ENCODE data around the gene GTF2F2.
"Not testable (repeated sequence)": the region's sequence is repeated elsewhere in the genome, so short reads cannot be mapped to it uniquely, and the experiment has no call there.

Gene GTF2F2

DNA sequence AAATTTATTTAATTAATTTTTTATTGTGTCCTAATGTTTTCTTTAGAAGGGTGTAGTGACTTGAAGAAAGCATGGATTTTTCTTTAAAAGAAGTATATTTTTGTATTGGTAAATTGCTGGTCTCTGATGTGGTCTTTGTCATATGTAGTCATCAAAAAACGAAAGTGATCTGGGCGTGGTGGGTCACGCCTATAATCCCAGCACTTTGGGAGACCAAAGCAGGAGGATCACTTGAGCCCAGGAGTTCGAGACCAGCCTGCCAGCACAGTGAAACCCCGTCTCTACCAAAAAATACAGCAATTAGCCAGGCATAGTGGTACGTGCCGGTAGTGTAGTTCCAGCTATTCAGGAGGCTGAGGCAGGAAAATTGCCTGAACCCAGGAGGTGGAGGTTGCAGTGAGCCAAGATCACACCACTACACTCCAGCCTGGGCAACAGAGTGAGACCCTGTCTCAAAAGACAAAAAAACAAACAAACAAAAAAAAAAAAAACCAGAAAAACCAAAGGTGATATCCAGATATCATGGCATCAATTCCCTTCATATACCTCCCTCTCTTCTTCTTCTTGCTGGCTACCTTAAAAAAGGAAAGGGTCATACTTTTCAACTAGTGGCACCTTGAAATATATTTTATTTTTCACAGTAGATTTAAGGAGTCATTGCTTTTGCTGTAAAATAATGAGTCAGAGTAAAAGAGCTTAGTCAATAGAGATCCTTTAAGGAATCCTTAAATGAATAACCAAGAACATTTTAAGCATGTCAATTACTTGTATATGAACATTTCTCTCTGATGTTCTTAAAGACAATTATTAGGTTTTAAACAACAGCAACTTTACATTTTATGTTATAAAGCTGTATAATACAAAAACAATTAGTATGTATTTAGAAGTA, 60.6 kb downstream of the GTF2F2 start:
- no peak for DNase-seq

DNA sequence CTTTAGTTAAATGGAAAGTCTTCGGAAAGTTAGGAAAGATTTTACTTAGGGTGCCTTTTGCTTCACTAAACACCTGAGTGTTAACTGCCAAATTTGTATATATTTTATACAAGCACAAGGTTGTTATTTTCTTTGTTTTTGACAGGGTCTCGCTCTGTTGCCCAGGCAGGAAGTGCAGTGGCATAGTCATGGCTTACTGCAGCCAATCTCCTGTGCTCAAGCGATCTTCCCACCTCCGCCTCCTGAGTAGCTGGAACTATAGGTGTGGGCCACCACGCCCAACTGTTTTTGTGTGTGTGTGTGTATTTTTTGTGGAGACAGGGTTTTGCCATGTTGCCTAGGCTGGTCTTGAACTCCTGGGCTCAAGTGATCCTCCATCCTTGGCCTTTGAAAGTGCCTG, 64.4 kb downstream of the GTF2F2 start:
- DNase-seq: no peak

DNA sequence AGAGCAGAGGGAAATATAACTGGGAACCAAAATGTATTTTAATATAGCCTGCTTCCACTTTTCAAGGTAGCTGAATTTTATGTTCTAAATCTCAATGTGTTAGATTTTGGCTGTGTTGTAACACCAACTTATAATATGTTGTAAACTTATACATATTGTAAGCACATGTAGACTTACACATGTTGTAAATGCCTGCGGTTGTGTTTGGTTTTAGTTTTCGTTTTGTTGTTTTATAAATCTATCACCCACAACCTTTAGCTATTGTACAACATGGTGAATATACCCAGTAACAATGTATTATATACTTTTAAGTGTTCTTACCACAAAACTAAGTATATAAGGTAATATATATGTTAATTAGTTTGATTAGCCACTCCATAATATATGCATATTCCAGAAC, 65.0 kb downstream of the GTF2F2 start:
- no peak for DNase-seq

DNA sequence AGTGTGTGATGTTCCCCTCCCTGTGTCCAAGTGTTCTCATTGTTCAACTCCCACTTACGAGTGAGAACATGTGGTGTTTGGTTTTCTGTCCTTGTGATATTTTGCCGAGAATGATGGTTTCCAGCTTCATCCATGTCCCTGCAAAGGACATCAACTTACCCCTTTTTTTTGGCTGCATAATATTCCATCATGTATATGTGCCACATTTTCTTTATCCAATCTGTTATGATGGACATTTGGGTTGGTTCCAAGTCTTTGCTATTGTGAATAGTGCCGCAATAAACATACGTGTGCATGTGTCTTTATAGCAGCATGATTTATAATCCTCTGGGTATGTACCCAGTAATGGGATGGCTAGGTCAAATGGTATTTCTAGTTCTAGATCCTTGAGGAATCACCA, 68.8 kb downstream of the GTF2F2 start:
- DNase-seq: not testable (repeated sequence)

DNA sequence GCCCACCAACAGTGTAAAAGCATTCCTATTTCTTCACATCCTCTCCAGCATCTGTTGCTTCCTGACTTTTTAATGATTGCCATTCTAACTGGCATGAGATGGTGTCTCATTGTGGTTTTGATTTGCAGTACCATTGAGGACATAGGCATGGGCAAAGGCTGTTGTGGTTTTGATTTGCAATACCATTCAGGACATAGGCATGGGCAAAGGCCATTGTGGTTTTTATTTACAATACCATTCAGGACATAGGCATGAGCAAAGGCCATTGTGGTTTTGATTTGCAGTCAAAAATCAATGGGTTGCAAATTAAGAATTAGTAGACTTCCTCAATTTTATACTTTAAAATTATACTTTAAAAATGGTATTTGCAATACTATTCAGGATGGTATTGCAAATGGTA, 69.2 kb downstream of the GTF2F2 start:
- DNase-seq: not testable (repeated sequence)

DNA sequence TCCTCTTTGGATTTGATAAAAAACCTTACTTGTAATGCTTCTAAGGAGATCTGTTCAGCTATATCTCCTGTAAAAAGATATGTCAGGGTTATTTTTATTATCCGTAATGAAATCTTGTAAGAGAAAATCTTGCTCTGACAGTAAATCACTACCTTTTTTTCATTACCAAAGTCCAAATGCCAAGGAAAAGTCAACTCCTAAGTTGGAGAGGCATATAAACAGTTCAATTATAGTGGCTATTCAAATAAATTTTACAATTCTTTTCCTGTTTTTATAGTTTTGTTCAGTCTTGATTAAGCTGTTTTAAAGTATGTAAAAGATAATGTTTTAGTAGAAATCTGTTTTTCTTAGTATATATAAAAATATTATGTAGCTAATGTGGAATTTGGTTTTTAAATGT, 71.6 kb downstream of the GTF2F2 start:
- no peak for DNase-seq

DNA sequence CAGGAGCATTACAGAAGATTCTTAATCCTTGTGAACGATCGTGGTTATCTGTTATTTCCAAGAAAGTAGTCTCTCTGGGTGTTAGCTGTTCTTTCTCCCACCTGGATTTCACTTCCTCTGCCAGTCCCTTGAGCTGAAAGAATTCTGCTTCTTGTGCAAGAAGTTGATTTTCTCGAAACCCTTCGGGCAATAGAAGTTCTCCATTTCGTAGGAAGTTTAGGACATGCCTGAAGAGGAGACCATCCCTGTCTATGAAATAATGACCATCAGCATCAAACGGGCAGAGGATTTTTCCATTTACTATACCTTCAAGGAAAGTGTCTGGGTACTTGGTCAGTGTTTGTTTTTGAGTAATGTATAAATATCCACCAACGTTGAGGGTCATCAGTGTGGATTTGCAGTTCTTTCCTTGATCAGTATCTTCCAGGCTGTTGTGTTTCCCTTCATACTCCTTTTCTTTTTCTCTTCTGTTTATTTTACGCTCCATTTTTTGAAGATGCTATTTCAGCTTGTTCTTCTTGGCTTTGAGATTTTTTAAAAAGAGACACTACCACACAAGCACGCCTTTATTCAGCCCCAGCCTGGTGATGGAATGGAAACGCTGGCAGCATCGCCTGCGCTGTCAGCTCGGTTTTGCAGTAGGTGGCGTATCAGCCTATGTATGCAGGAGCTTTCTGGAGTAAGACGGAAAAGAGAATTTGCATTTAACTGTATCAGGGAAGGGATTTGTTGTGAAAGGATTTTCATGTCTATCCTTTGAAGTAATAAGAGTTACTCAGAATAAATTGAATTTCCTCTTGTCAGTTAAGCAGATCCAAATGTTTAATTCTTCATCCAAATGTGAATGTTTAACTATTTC, 74.0 kb downstream of the GTF2F2 start:
- DNase-seq: peak; percentile 50

DNA sequence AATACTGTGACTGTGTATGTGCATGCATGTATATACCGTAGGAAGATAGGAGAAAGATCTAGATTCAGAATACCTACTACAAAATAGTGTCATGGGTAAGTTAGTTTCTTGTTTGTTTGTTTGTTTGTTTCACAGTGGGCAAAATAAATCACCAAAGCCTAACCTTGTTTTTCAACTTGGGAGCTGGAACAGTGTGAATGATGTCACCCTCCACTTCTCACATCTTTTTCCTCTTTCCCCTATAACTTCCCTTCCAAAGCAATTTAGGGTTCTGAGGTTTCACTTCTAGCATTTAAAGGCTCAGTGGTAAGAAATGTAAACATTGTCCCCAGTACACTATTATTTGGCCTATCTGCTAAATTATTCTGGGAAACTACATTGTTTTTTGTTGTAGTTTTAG, 75.1 kb downstream of the GTF2F2 start:
- DNase-seq: peak; percentile 31

DNA sequence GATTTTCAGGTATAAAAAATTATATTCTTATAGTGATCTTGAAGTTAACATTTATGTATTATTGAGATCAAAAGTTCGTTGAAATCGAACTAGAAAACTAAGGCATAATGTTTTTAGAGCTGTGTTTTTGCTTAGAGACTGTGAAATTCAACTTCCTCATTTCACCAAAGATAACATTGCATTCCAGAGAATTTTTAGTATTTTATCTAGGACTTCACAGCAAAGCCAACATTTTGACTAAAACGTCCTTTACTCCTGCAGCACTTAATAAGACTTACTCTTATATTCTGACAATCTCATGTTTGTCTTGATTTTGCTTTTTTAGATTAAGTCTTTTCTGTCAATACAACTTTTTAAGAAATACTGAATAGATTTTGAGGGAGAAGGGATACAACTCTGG, 75.8 kb downstream of the GTF2F2 start:
- DNase-seq: no peak

DNA sequence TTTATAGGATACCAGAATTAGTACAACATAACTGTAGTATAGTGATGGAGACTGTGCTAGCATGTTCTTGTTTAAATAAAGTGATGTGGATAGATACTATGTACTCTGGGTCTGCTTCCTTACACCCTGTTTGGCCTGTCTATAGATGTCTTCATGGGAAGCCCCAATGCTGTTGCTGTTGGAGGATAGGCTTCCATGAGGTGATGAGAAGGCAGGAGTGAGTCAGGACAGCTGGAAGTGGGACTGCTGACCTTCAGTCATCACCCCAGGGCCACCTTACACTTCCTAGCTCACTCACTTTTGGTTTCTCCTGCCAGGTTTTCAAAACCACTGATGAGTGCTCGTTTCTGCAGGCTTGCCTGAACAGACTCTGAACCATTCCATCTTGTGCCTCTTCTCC, 76.3 kb downstream of the GTF2F2 start:
- DNase-seq: no peak

DNA sequence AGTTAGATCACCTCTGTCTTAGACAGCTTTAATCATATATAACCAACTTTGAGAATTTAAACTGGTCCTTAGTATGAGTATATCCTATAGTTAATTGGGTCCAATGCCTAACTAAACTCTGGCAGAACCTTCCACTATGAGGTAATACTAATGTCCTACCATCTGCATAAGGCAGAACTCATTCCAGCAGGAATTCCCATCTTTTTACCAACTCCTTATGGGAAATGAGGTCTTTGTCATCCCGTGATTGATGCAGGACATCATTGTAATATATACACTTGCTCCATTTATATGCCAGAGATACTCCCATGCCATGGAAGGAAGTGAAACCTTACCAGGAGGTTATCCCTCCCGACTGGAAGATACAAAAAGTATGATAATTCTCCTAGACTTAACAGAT, 77.7 kb downstream of the GTF2F2 start:
- no peak for DNase-seq

DNA sequence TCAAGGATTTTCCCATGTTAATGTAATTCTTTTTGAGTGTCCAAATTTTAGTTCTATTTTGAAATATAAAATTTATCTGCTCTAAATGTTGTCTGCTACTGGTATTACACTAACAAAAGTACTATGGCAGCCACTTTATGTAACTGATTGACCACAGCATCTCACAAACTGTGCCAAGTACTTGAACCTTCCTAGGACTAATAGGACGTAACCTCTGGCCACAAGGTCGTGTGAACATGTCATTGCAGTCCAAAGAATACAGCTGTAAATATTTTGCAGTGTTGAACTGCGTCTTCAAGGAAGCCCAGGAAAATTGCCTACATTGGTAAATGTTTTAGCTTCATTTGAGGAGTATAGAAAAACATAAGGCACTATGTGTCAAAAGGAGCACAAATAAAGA, 78.6 kb downstream of the GTF2F2 start:
- no peak for DNase-seq

DNA sequence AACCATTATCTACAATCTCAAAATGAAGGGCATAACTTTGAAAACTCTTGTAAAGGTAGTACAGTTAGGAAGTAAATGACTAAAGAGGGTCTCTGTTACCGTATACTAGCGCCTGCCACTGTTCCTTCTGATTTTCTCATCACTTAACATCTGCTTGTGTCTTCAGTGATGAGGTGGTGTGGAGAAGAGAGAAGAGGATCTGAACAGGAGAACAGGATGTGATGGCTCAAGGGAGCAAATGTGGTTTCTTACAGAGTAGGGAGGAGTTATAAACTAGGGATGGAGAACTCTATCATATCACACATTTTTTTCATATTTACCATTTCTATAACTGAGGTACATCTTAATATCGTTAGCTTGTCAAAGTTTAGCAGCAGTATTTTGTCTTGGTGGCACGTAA, 79.4 kb downstream of the GTF2F2 start:
- DNase-seq: peak; percentile 9

DNA sequence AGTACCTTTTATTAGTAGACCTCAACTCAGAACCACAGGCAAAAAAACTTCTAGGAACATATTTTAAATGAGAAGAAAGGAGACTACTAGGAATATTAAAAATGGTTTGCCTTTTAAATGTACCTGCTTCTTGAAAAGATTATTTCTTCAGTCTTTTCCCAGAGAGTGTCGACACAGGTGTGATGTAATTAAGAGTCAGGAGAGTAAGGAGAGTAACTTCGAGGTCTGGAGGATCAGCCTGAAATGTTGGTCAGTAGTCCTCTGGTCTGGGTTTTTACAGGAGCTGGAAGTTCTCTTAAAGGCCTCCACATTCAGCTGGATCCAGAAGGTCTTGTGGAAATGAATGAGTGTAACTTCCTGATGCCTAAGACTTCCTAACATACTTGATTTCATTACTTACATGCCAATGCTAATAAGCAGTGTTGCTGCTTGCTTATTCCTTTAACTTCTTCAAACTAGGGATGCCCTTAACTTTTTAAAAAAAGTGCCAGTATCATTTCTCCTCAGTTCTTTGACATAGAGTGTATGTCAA, 80.5 kb downstream of the GTF2F2 start, which contains the start of gene KCTD4:
KCTD4 (minus strand) TSS at position 345 of the 532 bp plus-strand sequence. CDS start 6,478 bp downstream, outside the sequence.
- DNase-seq: no peak

DNA sequence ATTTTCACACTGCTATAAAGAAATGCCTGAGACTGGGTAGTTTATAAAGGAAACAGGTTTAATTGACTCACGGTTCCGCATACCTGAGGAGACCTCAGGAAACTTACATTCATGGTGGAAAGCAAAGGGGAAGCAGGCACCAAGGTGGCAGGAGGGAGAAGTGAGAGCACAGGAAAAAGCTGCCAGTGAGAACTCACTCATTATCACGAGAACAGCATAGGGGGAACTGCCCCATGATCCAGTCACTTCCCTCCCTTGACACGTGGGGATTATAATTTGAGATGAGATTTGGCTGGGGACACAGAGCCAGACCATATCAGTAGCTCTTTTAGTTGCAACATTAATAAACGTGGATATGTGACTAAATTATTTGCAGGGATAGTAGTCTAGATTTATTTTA, 84.8 kb downstream of the GTF2F2 start:
- peak; percentile 54 for DNase-seq

DNA sequence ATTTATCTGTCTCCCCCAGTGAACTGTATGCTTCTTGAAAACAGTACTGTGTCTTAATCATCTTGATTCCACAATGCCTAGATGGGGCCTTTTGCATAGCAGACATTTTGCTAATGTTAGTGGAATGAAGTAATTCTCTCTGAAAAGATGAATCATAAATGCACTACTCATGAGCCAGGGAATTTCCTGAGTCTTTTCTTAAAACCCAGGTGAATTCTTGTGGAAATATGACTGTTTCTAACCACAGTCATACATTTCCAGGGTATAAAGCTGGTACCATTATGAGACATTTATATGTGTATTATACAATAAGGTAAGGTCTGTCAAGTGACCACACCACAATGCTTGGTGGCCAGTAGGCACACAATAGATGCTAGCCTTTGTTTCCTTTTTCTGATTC, 86.0 kb downstream of the GTF2F2 start:
- DNase-seq: no peak

DNA sequence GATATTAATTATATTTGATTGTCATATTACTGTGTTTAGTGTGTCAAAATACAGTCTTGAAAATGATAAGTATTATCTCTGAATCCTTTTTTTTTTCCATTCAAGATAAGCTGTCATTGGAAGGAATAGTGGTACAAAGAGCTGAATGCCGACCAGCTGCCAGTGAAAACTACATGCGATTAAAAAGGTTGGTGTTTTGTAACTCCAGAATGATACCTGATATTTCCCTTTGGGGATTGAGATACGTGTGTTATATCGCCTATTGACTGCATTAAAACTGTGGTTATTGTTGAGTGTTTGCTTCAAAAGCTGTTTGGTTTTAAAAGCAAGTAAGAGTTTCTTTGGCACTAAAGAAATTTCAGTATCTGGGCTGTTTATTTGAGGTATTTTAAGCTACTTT, 87.0 kb downstream of the GTF2F2 start:
- no peak for DNase-seq

DNA sequence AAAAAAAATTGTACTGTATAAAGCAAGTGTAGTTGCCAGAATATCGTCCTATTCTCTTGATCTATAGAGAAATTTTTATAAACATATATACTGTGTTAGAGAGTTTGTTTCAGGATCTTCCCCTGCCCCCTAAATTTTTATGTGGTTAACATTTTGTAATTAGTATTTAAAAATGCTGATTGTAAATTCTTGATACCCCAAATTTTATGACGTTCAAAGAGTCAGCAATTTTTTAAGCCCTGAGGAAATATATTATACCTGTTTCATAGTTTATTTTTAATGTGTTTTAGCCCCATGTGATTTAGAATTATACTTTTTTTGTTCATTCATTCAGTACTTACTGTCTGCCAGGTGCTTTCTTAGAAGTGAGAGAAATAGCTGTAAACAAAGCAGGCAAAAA, 87.8 kb downstream of the GTF2F2 start:
- DNase-seq: no peak

DNA sequence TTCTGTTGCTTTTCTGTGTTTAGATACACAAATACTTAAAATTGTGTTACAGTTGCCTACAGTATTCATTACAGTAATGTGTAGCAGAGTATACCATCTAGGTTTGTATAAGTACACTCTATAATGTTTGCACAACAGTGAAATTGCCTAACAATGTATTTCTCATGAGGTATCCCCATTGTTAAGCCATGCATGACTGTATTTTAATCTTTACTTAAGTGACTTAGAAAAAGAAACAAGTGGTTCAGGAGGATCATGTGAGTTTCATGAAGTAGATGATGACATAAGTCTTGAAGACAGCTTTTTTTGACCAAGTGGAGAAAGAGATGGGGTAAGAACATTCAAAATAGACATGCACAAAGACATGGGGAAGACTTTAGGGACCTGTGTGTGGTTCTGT, 88.9 kb downstream of the GTF2F2 start:
- DNase-seq: peak; percentile 91

DNA sequence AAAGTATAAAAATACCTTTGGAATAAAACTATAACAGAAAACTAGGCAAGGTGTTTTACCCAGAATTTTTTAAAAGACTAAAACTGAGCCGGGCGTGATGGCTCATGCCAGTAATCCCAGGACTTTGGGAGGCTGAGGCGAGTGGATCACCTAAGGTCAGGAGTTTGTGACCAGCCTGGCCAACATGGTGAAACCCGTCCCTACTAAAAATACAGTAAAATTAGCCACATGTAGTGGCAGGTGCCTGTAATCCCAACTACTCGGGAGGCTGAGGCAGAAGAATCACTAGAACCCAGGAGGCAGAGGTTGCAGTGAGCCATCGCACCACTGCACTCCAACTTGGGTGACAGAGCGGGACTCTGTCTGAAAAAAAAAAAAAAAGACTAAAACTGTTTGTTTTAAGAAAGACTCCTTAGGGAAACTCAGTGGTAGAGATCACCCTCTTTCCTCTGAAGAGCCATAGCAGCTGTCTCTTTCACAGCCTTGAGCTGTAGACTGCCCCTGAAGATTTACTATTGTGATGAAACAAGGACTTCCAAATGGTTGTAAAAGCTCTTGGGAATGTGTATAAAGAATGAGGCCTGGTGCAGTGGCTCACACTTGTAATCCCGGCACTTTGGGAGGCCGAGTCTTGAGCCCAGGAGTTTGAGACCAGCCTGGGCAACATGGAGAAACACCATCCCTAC, 95.2 kb downstream of the GTF2F2 start:
- DNase-seq: no peak

DNA sequence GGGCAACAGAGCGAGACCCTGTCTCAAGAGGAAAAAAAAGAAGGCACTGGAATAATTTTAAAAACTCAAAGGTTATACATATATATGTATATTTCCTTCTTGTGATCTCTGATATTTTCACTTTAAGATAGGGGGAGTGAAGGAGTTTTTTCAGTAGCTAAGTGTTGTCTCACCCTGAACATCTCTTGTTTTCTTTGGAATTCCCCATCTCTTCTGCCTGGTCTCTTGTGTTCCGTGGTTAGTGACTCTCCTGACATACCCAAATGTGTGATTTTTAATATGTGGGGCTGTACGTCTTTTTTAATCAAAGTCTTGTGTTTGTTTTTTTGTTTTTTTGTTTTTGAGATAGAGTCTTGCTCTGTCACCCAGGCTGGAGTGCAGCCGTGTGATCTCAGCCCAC, 95.9 kb downstream of the GTF2F2 start:
- DNase-seq: no peak

DNA sequence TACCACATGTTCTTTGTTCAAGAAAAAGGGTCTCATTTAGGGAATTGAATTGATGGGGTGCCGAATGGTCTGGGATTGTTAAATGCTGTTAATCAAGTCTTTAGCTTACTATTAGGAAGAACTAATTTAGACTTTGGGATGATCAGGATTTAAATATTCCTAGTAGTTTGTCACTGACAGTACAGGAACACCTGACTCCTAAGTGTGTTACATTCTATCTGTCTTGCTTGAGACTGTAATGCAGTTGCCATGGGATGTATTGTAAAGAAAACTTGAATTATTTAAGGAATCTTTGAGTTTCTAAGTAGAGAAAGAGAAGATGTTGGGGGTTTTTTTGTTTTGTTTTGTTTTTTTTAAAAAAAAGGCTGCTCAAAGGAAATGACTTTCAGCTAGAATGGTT, 98.4 kb downstream of the GTF2F2 start:
- no peak for DNase-seq

All from MV-4-11 (cell line).